Skeletal muscle tissue (tissue), 4 donors: ENCODE data around the gene PLEKHG4B. TPM values are rescaled to one million over a fixed set of nuclear protein-coding genes. Genes with fewer than 3 reads are reported as not detected.
A peak's percentile ranks its signal among the peaks of the same experiment; 100 is the strongest.

Experiments
- H3K27ac ChIP-seq: one replicate; pipeline ENCODE4 v1.7.0; 2013; ENCODE audit warnings: mild to moderate bottlenecking, low read depth, low read length, inconsistent platforms
- H3K27me3 ChIP-seq, 3 donors: one replicate each; pipeline ENCODE4 v1.7.0; 2013; ENCODE audit warnings: low read length in 3 of 3; ENCODE audit not compliant: control insufficient read depth in 3 of 3, insufficient read depth in 3 of 3
- H3K36me3 ChIP-seq, 3 donors: one replicate each; pipeline ENCODE4 v1.7.0; 2013; ENCODE audit warnings: low read length in 3 of 3; ENCODE audit not compliant: control insufficient read depth in 3 of 3, insufficient read depth in 3 of 3
- H3K4me1 ChIP-seq, 3 donors: one replicate each; pipeline ENCODE4 v1.7.0; 2013; ENCODE audit warnings: low read length in 3 of 3, mild to moderate bottlenecking in 3 of 3; ENCODE audit not compliant: control insufficient read depth in 3 of 3, insufficient read depth in 3 of 3
- H3K4me3 ChIP-seq, 3 donors: one replicate each; pipeline ENCODE4 v1.7.0; 2013; ENCODE audit warnings: low read length in 3 of 3
- H3K9ac ChIP-seq, 3 donors: one replicate each; pipeline ENCODE4 v1.7.0; 2013; ENCODE audit warnings: low read length in 3 of 3, mild to moderate bottlenecking in 3 of 3, moderate library complexity in 2 of 3, low read depth in 1 of 3
- H3K9me3 ChIP-seq, 3 donors: one replicate each; pipeline ENCODE4 v1.7.0; 2013; ENCODE audit warnings: low read length in 3 of 3; ENCODE audit not compliant: control insufficient read depth in 3 of 3
- total RNA-seq: library from RNA; depleted of rRNA; stranded (reverse); fragments of >200 nt; gene quantifications from one replicate; pipeline ENCODE4 v1.2.3, GENCODE V29; 2014
- donor health status: Osteomylitis.

Gene PLEKHG4B
- total RNA-seq, 1 donor from 2014 or later = 0.52 TPM

DNA sequence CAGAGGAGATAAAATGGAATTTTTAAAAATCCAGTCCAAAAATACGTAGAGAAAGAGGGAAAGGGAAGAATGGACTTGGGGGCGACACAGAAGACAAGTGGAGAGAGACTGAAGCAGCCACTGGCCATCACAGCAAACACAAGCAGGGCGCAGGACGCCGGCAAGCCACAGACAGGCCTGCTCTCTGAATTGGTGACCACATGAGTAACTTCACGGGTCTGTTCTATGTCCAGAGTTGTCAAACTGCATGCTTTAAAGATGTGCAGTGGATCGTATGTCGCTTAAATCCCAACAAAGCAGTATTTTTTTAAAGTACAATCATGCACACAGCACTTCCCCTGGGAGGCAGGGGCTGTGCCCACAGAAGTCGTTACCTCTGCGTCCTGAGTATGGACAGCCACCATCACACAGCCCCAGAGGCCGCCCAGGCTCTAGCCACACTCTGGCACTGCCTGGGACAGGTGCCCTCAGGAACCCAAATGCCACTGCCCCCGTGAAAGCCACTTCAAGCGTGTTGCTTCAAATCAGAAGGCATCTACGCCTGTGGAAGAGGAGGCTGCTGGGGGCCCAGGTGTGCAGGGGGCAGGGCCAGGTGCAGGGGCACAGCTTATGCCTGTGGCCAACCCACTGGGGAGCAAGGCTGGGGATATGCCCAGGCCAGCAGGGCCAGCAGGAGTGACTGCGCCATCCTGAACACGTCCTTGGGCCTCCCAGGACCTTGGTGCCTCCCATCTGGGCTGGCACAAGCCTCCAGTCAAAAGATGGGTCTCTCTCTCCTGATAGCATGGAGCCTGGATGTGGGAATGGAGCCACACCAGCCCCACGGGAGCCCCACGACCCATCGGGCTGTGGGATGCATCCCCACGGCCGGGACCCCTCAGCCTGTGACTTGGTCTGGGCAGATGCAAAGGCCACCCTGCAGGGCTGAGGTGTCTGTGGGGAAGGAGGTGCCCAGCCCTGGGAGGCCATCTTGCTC lies 93.4 kb downstream of the PLEKHG4B start:
- peaks cover 0 to 10% (median 0%) of the 10 kb centered on the region in 3 donors for H3K27me3 ChIP-seq
- H3K36me3 ChIP-seq = no peaks in the 10 kb centered on the region
- H3K9ac ChIP-seq = no peak overlapping the region
- H3K9me3 ChIP-seq = no peaks in the 10 kb centered on the region
- H3K27ac ChIP-seq = no peak overlapping the region
- peaks cover 33 to 35% (median 34%) of the 10 kb centered on the region in 3 donors for H3K4me1 ChIP-seq
- H3K4me3 ChIP-seq = no peak overlapping the region

DNA sequence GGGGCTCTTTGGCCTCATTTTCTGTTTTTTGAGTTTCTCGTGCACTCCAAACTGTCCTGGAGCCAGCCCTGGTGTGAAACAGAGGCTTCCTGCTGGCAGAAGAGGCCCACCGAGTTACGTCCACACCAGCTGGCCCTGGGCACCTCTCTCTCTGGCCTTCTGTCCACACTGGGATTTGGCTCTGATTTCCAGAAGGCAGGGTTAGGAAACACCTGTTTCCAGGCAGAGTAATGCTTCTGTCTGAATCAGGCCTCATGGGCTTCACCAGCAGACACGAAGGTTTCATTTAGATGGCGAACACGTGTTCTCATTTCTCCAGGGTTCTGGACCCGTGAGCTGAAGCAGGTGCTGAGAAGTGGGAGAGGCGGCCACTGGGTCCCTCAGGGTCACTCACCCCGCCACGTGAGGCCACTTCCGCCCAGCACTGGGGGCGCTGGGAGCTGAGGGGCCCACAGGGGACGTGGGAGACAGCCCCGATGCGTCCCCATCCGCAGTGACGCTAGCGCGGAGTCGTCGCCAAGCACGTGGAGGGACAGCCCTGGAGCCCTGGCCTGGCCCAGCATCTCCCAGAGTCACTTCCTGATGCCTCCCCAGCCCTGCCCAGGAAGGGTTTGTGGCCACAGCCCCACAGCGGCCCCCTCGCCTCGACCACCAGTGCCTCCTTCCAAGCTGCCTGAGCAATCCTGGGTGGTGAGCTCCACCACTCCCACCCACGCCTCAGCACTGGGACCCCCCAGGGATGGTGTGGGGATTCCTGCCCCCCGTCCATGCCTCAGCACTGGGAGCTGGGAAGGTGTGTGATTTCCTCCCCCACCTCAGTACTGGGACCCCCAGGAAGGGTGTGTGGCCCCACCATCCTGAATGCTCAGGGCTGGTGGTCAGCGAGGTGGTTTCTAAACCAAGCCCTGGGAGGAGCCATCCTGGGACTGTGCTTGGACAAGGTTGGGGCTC lies 94.4 kb downstream of the PLEKHG4B start:
- Histone ChIP-seq H3K9ac (no peak overlapping the region), H3K27ac (no peak overlapping the region), H3K36me3 (no peaks in the 10 kb centered on the region), H3K9me3 (no peaks in the 10 kb centered on the region), H3K4me1 (peaks cover 34 to 39% (median 36%) of the 10 kb centered on the region in 3 donors), H3K4me3 (no peak overlapping the region), H3K27me3 (peaks cover 0 to 5% (median 0%) of the 10 kb centered on the region in 3 donors)

DNA sequence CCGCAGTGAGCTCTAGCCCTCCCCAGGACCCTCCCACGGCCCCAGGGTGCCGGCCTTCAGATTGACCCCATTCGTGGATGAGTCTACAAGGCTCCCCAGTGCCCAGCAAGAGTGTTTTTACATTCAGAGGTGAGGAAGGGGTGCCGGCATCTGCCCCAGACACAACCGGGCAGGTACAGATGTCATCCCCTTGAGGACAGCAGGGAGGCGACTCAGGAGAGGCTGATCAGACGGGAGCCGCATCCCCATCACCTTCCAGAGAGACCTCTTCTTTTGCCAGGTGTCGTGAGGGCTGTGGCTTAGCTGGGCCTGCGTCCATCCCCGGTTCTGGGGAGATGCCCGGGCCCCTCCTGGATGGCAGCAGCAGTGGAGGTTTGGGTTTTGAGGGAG lies 95.1 kb downstream of the PLEKHG4B start:
- H3K4me3 ChIP-seq = no peak overlapping the region
- H3K4me1 ChIP-seq = peaks cover 35 to 46% (median 43%) of the 10 kb centered on the region in 3 donors
- no peak overlapping the region for H3K27ac ChIP-seq
- H3K9me3 ChIP-seq = no peaks in the 10 kb centered on the region
- H3K36me3 ChIP-seq = peaks cover 0 to 2% (median 0%) of the 10 kb centered on the region in 3 donors
- H3K9ac ChIP-seq = no peak overlapping the region
- peaks cover 0 to 4% (median 2%) of the 10 kb centered on the region in 3 donors for H3K27me3 ChIP-seq

DNA sequence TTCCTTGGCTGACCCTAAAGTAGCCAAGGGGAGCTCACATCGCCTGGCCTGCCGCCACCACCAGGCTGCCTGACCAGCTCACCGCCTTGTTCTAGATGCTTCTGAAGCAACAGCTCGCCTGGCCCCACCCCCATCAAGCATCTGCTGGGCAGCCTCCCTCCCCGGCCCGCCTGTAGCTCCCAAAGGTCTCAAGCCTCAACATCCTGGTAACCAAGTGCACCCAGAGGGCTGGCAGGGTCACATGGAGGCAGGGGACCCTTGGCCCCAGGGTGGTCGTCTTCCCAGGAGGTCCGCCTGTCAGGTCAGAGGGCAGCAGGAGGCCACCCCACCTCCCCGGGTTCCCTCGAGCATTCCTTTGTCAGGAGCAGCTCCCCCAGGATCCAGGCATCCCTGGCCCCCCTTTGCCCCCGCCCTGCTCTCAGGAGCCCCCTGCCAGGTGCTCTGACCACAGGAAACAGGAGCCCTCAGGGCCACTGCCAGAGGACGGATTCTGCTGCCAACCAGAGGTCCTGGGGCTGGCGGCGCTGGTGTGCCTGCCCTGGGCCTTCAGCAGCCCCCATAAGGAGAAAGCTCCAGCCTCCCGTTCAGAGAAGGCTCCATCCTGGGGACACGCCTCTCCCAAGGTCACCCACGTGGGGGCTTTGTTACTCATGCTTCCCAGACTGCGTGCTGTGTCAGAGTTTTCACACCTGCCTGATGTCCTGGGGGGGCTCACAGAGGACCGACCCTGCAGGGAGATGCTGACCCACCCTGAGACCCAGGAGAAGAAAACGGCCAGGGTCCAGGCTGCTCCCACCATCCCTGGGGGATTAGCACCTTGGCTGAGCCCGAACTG lies 95.9 kb downstream of the PLEKHG4B start:
- no peaks in the 10 kb centered on the region for H3K9me3 ChIP-seq
- H3K4me1 ChIP-seq = peaks cover 40 to 51% (median 47%) of the 10 kb centered on the region in 3 donors
- H3K27ac ChIP-seq = peak overlapping the region; percentile 65
- peak overlapping the region; percentile 59 to 64 (median 62) for H3K4me3 ChIP-seq
- peak overlapping the region; percentile 63 to 71 (median 70) for H3K9ac ChIP-seq
- H3K36me3 ChIP-seq = peaks cover 0 to 7% (median 0%) of the 10 kb centered on the region in 3 donors
- H3K27me3 ChIP-seq = peaks cover 0 to 6% (median 4%) of the 10 kb centered on the region in 3 donors

DNA sequence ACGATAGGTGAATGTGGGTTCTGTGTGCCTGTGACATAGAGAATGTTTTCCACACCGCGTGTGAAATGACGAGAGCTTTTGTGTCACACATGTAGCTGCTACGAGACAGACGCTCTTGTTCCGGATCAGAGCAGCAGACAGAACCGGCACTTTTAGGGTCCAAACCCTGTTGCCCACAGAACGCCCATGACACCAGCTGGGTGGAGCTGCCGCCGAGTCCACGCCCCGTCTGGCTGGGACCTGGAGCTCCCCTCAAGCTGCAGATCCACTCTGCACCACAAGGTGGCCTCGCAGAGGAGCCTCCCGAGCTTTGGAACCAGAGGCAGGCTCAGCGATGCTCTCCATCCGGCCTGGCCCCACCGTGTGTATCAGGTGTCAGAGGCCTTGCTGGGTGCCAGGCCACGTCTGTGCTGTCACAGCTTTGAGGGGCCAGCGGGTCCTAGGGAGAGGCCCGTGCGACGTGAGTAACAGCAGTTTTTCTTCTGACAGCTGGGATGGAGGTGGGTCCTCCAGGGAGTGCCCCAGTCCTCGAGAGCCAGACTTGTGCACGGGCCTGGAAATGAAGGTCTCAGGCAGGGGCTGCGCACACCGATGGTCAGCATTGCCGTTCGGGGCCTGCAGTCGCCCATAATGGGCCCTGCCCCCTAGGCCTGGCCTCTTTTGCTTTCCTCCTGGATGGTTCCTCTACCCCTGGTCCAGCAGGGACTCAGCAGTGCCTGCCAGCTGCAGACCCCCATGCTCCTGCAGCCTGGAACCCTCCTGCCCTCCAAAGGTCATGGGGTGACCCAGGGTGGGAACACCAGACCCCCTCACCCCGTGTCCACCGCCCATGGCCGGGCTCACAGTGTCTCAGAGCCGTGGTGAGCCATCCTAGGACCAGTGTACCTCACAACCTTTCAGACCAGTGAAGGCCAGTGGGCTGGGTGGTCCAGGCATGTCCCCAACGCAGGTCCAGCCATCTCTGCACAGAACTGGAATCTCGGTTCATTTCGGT lies 96.8 kb downstream of the PLEKHG4B start:
- H3K36me3 ChIP-seq = peaks cover 0 to 8% (median 0%) of the 10 kb centered on the region in 3 donors
- peak overlapping the region; percentile 65 to 90 (median 80) for H3K9ac ChIP-seq
- peaks cover 42 to 54% (median 49%) of the 10 kb centered on the region in 3 donors for H3K4me1 ChIP-seq
- H3K27ac ChIP-seq = peak overlapping the region; percentile 98
- H3K9me3 ChIP-seq = no peaks in the 10 kb centered on the region
- H3K27me3 ChIP-seq = peaks cover 0 to 7% (median 4%) of the 10 kb centered on the region in 3 donors
- H3K4me3 ChIP-seq = peak overlapping the region; percentile 59 to 64 (median 62)

DNA sequence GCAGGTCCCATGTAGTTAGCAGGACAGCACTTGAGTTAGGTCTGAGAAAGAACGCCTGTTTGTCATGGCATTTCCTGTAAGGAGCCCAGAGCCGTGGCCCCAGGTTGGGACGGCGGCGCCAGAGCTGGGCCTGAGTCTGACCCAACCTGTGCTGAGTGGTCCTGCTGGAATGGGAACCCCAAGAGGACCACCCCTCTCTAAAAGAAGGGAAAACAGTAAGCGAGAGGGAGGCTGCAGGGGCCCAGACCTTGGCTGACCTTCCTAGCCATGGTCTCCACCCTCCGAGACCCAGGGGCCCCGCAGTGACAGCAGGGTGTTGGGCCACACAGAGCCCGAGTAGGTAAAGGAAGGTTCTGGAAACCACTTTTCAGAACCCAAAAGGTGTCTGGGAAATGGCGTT lies 97.5 kb downstream of the PLEKHG4B start:
- peak overlapping the region; percentile 98 for H3K27ac ChIP-seq

DNA sequence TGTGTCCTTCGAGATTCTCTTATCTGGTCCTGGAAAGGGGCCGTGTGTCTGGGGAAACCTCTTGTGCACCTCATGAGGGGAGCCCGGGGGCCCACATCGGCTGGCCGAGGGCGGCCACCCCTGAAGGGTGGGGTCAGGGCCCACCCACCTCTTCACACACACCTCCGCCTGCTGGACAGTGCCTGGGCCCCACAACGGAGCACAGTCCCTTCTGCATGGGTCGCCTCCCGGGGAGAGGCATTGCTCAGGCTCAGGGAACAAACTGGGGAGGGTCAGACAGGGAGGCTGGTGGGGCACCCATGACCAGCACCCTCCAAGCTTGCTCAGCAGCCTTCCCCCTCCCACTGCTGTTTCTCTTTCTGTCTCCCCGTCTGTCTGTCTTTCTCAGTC lies 98.0 kb downstream of the PLEKHG4B start:
- H3K27ac ChIP-seq = peak overlapping the region; percentile 98
- peak overlapping the region; percentile 75 to 90 (median 80) for H3K9ac ChIP-seq
- H3K4me1 ChIP-seq = peaks cover 53 to 65% (median 61%) of the 10 kb centered on the region in 3 donors
- peaks cover 0 to 8% (median 4%) of the 10 kb centered on the region in 3 donors for H3K27me3 ChIP-seq
- no peaks in the 10 kb centered on the region for H3K9me3 ChIP-seq
- peak overlapping the region in 2 of 3 donors; percentile 64 to 67 for H3K4me3 ChIP-seq
- peaks cover under 1 to 11% (median 5%) of the 10 kb centered on the region in 3 donors for H3K36me3 ChIP-seq

More for the DNA sequence above, 97.5 kb downstream of the PLEKHG4B start:
- H3K9ac ChIP-seq = peak overlapping the region; percentile 65 to 90 (median 80)
- peaks cover 0 to 8% (median 4%) of the 10 kb centered on the region in 3 donors for H3K27me3 ChIP-seq
- peaks cover 48 to 60% (median 56%) of the 10 kb centered on the region in 3 donors for H3K4me1 ChIP-seq
- H3K4me3 ChIP-seq = peak overlapping the region in 2 of 3 donors; percentile 59 to 64
- H3K9me3 ChIP-seq = no peaks in the 10 kb centered on the region
- peaks cover 0 to 8% (median 0%) of the 10 kb centered on the region in 3 donors for H3K36me3 ChIP-seq

DNA sequence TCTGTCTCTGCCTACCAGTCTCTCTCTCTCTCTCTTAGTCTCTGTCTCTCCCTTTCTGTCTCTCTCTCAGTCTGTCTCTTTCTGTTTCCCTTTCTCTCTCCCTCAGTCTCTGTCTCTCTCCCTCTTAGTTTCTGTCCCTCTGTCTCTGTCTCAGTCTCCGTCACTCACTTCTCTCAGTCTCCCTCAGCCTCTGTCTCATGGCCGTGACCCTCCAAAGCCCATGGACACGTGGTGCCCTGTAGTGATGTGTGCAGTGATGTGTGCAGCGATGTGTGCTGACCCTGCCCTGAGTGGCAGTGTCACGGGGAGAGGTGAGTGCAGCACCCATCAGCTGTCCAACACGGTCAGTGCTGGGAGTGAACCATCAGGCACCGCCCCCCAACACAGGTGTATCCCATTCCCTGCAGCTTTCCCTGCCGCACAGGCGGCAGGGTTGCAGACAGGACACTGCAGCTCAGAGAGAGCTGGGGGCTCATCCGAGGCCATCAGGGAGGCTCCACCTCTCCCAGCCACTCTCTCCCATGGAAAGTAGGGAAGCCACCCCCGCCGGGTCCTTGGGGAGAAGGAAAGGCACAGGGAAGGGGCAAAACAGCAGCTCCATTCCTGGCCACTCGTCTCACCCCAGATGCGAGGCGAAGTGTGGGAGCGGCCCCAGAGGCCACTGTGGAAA lies 98.5 kb downstream of the PLEKHG4B start:
- H3K4me1 ChIP-seq = peaks cover 58 to 71% (median 67%) of the 10 kb centered on the region in 3 donors
- H3K4me3 ChIP-seq = peak overlapping the region; percentile 11 to 67 (median 64)
- H3K9me3 ChIP-seq = no peaks in the 10 kb centered on the region
- H3K27me3 ChIP-seq = peaks cover 0 to 8% (median 4%) of the 10 kb centered on the region in 3 donors
- H3K9ac ChIP-seq = peak overlapping the region; percentile 75 to 90 (median 80)
- peak overlapping the region; percentile 98 for H3K27ac ChIP-seq
- H3K36me3 ChIP-seq = peaks cover 6 to 16% (median 10%) of the 10 kb centered on the region in 3 donors
